DOHH2 (cell line): ENCODE measurements around the gene COL8A2.

Experiments used
- H3F3A ChIP-seq: fragments of 200-600 bp; sonication (generic), shearing (Covaris generic); 2 replicates; pipeline ENCODE4 v1.6.0; 2016; ENCODE audit warnings: antibody characterized with exemption, mild to moderate bottlenecking; ENCODE audit not compliant: control insufficient read depth, insufficient read depth
- H3K27ac ChIP-seq: fragments of 200-600 bp; sonication (generic); 2 replicates; pipeline ENCODE4 v1.5.1; 2014; ENCODE audit warnings: low read depth, mild to moderate bottlenecking, low read length, moderate library complexity
- H3K27me3 ChIP-seq: fragments of 200-600 bp; sonication (generic); 2 replicates; pipeline ENCODE4 v1.6.1; 2014; ENCODE audit warnings: mild to moderate bottlenecking, low read length, mixed read lengths; ENCODE audit not compliant: control insufficient read depth
- H3K36me3 ChIP-seq: fragments of 200-600 bp; sonication (generic); 2 replicates; pipeline ENCODE4 v1.6.1; 2014; ENCODE audit warnings: mild to moderate bottlenecking, low read length, moderate library complexity, mixed read lengths; ENCODE audit not compliant: control insufficient read depth
- H3K4me1 ChIP-seq: fragments of 200-600 bp; sonication (generic); 2 replicates; pipeline ENCODE4 v1.6.1; 2014; ENCODE audit warnings: mild to moderate bottlenecking, low read length, mixed read lengths; ENCODE audit not compliant: control insufficient read depth
- H3K4me2 ChIP-seq: fragments of 200-600 bp; sonication (generic); 2 replicates; pipeline ENCODE4 v1.6.0; 2014; ENCODE audit warnings: mild to moderate bottlenecking, low read length, moderate library complexity
- H3K4me3 ChIP-seq: fragments of 200-600 bp; sonication (generic); 2 replicates; pipeline ENCODE4 v1.5.1; 2014; ENCODE audit warnings: mild to moderate bottlenecking, low read length, mixed read lengths
- H3K79me2 ChIP-seq: fragments of 200-600 bp; sonication (generic); 2 replicates; pipeline ENCODE4 v1.6.1; 2014; ENCODE audit warnings: mild to moderate bottlenecking, low read length, mixed read lengths; ENCODE audit not compliant: control insufficient read depth
- H3K9me2 ChIP-seq: fragments of 200-600 bp; sonication (generic); replicated peaks from 2 replicates; pipeline ENCODE4 v1.6.1; 2014; ENCODE audit warnings: mild to moderate bottlenecking, low read length, mixed read lengths; ENCODE audit not compliant: control insufficient read depth
- H3K9me3 ChIP-seq: fragments of 200-600 bp; sonication (generic); 2 replicates; pipeline ENCODE4 v1.6.1; 2014; ENCODE audit warnings: antibody characterized with exemption, low read length, mixed read lengths; ENCODE audit not compliant: control insufficient read depth, insufficient read depth
- H4K20me1 ChIP-seq: fragments of 200-600 bp; sonication (generic); 2 replicates; pipeline ENCODE4 v1.6.0; 2014; ENCODE audit warnings: low read depth, mild to moderate bottlenecking, antibody characterized with exemption, low read length, moderate library complexity; ENCODE audit not compliant: control insufficient read depth, insufficient read depth
- EZH2phosphoT487 ChIP-seq: fragments of 200-600 bp; sonication (generic); IDR thresholded peaks from 2 replicates; pipeline ENCODE4 v1.6.1; 2017; ENCODE audit warnings: borderline replicate concordance, mild to moderate bottlenecking, antibody characterized with exemption, low read length, moderate library complexity, mixed read lengths
- TF ChIP-seq, protein P1 (sequence below): fragments of 200-600 bp; sonication (generic); IDR thresholded peaks from one replicate; pipeline ENCODE4 v1.5.1; 2014; ENCODE audit warnings: antibody characterized with exemption, mild to moderate bottlenecking, low read depth, low read length; ENCODE audit not compliant: poor library complexity, severe bottlenecking

Gene COL8A2

GRCh38 chr1:36148821-36149236 is 23.8 kb upstream of the COL8A2 start:
- Histone ChIP-seq H3K36me3 (peaks cover 14% of the 10 kb centered on the region), H3K9me2 (no peaks in the 10 kb centered on the region), H3K4me2 (peak overlapping the region; percentile 98), H3K27ac (peak overlapping the region; percentile 17; the same call in 1 of the 2 replicates), H3K27me3 (no peaks in the 10 kb centered on the region), H3F3A (peaks cover 7% of the 10 kb centered on the region), H3K79me2 (peaks cover 42% of the 10 kb centered on the region), H4K20me1 (no peaks in the 10 kb centered on the region), H3K4me1 (peaks cover 50% of the 10 kb centered on the region), H3K4me3 (peak overlapping the region; percentile 93), H3K9me3 (no peaks in the 10 kb centered on the region)
- no peak for TF ChIP-seq EZH2phosphoT487
- TF ChIP-seq, protein P1, sequence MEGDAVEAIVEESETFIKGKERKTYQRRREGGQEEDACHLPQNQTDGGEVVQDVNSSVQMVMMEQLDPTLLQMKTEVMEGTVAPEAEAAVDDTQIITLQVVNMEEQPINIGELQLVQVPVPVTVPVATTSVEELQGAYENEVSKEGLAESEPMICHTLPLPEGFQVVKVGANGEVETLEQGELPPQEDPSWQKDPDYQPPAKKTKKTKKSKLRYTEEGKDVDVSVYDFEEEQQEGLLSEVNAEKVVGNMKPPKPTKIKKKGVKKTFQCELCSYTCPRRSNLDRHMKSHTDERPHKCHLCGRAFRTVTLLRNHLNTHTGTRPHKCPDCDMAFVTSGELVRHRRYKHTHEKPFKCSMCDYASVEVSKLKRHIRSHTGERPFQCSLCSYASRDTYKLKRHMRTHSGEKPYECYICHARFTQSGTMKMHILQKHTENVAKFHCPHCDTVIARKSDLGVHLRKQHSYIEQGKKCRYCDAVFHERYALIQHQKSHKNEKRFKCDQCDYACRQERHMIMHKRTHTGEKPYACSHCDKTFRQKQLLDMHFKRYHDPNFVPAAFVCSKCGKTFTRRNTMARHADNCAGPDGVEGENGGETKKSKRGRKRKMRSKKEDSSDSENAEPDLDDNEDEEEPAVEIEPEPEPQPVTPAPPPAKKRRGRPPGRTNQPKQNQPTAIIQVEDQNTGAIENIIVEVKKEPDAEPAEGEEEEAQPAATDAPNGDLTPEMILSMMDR = no peak

DNA sequence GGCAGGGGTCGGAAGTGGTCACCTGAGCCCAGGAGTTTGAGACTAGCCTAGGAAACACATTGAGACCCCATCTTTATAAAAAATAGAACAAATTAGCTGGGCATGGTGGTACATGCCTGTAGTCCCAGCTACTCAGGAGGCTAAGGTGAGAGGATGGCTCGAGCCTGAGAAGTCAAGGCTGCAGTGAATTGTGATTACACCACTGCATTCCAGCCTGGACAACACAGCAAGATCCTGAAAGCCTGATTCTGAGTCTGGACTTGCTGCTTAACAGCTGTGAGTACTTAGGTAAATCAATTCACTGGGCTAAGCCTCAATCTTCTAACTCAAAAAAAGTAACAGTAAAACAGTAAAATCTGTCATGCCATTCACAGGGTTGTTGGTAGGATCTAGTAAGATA is 19.4 kb upstream of the COL8A2 start:
- Histone ChIP-seq H3K4me3 (no peak overlapping the region), H4K20me1 (no peaks in the 10 kb centered on the region), H3K4me2 (no peak overlapping the region), H3F3A (no peaks in the 10 kb centered on the region), H3K9me3 (no peaks in the 10 kb centered on the region), H3K79me2 (peaks cover 76% of the 10 kb centered on the region), H3K4me1 (peaks cover 12% of the 10 kb centered on the region), H3K36me3 (peaks cover 30% of the 10 kb centered on the region), H3K27ac (no peak overlapping the region), H3K27me3 (no peaks in the 10 kb centered on the region), H3K9me2 (no peaks in the 10 kb centered on the region)
- TF ChIP-seq, protein P1 = no peak
- TF ChIP-seq EZH2phosphoT487 = no peak

- Histone ChIP-seq H3F3A (no peaks in the 10 kb centered on the region), H3K4me1 (peaks cover 9% of the 10 kb centered on the region), H3K27ac (no peak overlapping the region), H3K9me2 (no peaks in the 10 kb centered on the region), H3K79me2 (peaks cover 68% of the 10 kb centered on the region), H3K9me3 (no peaks in the 10 kb centered on the region), H4K20me1 (no peaks in the 10 kb centered on the region), H3K27me3 (no peaks in the 10 kb centered on the region), H3K4me3 (no peak overlapping the region), H3K4me2 (no peak overlapping the region), H3K36me3 (peaks cover 30% of the 10 kb centered on the region)
- TF ChIP-seq, protein P1 = no peak
- TF ChIP-seq EZH2phosphoT487 = no peak
Measured at GRCh38 chr1:36143424-36143823, 18.4 kb upstream of the COL8A2 start.

DNA sequence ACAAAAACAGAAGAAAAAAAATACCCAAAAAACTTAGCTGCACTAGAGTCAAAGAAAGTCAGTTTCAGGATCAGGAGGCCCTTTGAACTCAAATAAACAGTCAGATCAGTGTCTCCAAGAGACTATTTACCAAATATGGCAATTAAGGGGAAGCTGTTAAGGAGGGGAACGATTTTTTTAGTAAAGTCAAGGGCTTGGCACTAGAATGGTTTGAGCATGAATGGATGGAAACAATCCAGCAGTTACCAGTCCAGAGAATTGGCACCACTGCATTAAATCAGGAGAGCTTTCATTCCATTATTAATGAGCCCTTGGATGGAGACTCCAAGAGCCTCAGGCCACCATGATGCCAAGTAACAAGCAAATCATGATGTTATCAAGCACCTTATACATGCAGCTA is 17.1 kb upstream of the COL8A2 start:
- Histone ChIP-seq H4K20me1 (no peaks in the 10 kb centered on the region), H3K79me2 (peaks cover 55% of the 10 kb centered on the region), H3K9me3 (no peaks in the 10 kb centered on the region), H3K27me3 (no peaks in the 10 kb centered on the region), H3F3A (no peaks in the 10 kb centered on the region), H3K4me2 (no peak overlapping the region), H3K27ac (no peak overlapping the region), H3K4me3 (no peak overlapping the region), H3K36me3 (peaks cover 41% of the 10 kb centered on the region), H3K9me2 (no peaks in the 10 kb centered on the region), H3K4me1 (no peaks in the 10 kb centered on the region)
- TF ChIP-seq, protein P1 = no peak
- no peak for TF ChIP-seq EZH2phosphoT487
